Right lobe of liver (tissue), 6 donors: ENCODE data around the gene CSF3R. TPM values are rescaled to one million over a fixed set of nuclear protein-coding genes. Genes with fewer than 3 reads are reported as not detected.

Experiments used
- ATAC-seq, 4 donors: fragments of 200-7000 bp; cut with Tn5 transposase; one replicate each; pipeline ENCODE4 v1.9.1; 2020; ENCODE audit warnings: mild to moderate bottlenecking in 4 of 4, moderate library complexity in 4 of 4
- DNase-seq, 3 donors: peaks; one replicate each; pipeline ENCODE4 v3.0.0-alpha.2; 2020
- H3K27ac ChIP-seq, 3 donors: fragments of 200-600 bp; one replicate each; pipeline ENCODE4 v1.8.0; 2022
- H3K27me3 ChIP-seq, 2 donors: fragments of 200-600 bp; one replicate each; pipeline ENCODE4 v1.8.0; 2022
- H3K36me3 ChIP-seq, 4 donors: fragments of 200-600 bp; sonication (generic) in 1 of 4; one replicate each; pipeline versions ENCODE4 v1.5.1 to v1.8.0; 2017 to 2022; ENCODE audit warnings: control low read depth in 1 of 4
- H3K4me1 ChIP-seq, 4 donors: fragments of 200-600 bp; sonication (generic) in 1 of 4; one replicate each; pipeline versions ENCODE4 v1.5.1 to v1.8.0; 2017 to 2022; ENCODE audit warnings: control low read depth in 1 of 4
- H3K4me3 ChIP-seq, 3 donors: fragments of 200-600 bp; one replicate each; pipeline ENCODE4 v1.8.0; 2022
- H3K9me3 ChIP-seq, 4 donors: fragments of 200-600 bp; sonication (generic) in 1 of 4; one replicate each; pipeline versions ENCODE4 v1.5.1 to v1.8.0; 2017 to 2022; ENCODE audit warnings: control low read depth in 1 of 4
- POLR2A ChIP-seq: fragments of 450-650 bp; IDR thresholded peaks from one replicate; pipeline ENCODE4 v1.6.1; 2017; ENCODE audit warnings: antibody characterized with exemption, mild to moderate bottlenecking
- WGBS: methylation state at CpG from one replicate; pipeline ENCODE4 v1.1.6; 2018; ENCODE audit warnings: low coverage, low lambda C conversion rate; ENCODE audit not compliant: insufficient coverage; ENCODE audit errors: missing lambda C conversion rate; 5-methylcytosine and 5-hydroxymethylcytosine counted together
- intact Hi-C, 2 donors: fragments of 100-400 bp; cut with DNase I; formaldehyde crosslinking; loops; one replicate each; pipeline versions ENCODE4 v1.11.2 to v1.14.1; 2022
- total RNA-seq, 6 experiments: library from RNA; depleted of rRNA in 2 of 6; stranded (reverse); fragments of >200 nt in 2 of 6; fragmentation: NEBNext Ultra II Directional in 3 of 6; extraction: Animal tissue kit (Norgen Biotek cat#: 25700) in 3 of 6; gene quantifications; one replicate each; pipeline versions ENCODE4 v1.1.0 to v1.2.4, GENCODE V29; 2016 to 2023
- TF ChIP-seq, protein P1 (sequence below), 4 donors: fragments of 200-600 bp in 3 of 4; fragments of 450-650 bp in 1 of 4; IDR thresholded peaks; one replicate each; pipeline versions ENCODE4 v1.5.1 to v1.8.0; 2016 to 2022; ENCODE audit warnings: antibody characterized with exemption in 4 of 4, mild to moderate bottlenecking in 2 of 4
- donor health status: DM: no; HTN: yes; CAD: no.
- donor health status: DM: no; HTN: no; CAD: no.
- donor health status: DM: no; HTN: no; CAD: no.
- donor health status: DM: no; HTN: yes; CAD: no.
- donor health status: DM: no; HTN: yes; CAD: no.

Gene CSF3R
- total RNA-seq, 6 experiments from 2014 or later: 4.1 to 14.0 (median 9.5) TPM

DNA sequence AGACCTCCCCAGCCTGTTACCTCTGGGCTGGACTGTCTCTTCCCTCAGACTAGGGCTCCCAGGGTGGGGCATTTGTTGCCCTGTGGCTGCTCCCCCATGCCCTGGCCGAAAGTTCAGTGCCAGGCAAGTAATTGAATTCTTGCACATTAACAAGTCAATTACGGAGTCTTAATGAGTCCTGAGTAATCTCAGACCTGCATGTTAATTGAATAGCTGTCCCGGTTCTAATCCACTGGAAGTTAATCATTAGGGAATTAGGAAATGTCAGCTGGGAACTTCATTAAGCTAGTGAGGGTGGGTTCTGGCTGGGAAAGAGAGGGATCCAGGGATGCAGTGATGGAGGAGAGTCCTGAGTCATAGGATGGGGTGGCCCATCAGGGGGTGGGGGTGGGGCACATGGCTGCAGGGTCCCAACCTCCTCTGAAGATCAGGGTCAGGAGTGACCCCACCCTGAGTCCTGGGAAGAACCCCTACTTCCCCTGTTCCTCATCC lies 47.1 kb upstream of the CSF3R start:
- ATAC-seq: no peak
- H3K4me3 ChIP-seq: no peak overlapping the region
- peak in 1 of 3 donors; percentile 17 for DNase-seq
- WGBS: 0% methylated on average over 1 of the region's 3 CpGs
- H3K36me3 ChIP-seq: no peaks in the 10 kb centered on the region
- no peak for TF ChIP-seq POLR2A
- TF ChIP-seq, protein P1, sequence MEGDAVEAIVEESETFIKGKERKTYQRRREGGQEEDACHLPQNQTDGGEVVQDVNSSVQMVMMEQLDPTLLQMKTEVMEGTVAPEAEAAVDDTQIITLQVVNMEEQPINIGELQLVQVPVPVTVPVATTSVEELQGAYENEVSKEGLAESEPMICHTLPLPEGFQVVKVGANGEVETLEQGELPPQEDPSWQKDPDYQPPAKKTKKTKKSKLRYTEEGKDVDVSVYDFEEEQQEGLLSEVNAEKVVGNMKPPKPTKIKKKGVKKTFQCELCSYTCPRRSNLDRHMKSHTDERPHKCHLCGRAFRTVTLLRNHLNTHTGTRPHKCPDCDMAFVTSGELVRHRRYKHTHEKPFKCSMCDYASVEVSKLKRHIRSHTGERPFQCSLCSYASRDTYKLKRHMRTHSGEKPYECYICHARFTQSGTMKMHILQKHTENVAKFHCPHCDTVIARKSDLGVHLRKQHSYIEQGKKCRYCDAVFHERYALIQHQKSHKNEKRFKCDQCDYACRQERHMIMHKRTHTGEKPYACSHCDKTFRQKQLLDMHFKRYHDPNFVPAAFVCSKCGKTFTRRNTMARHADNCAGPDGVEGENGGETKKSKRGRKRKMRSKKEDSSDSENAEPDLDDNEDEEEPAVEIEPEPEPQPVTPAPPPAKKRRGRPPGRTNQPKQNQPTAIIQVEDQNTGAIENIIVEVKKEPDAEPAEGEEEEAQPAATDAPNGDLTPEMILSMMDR (IDR thresholded peaks at IDR 0.05): no peak
- H3K4me1 ChIP-seq: no peaks in the 10 kb centered on the region
- H3K27me3 ChIP-seq: no peaks in the 10 kb centered on the region
- intact Hi-C loops: no loop called here
- H3K9me3 ChIP-seq: no peaks in the 10 kb centered on the region
- no peak overlapping the region for H3K27ac ChIP-seq

DNA sequence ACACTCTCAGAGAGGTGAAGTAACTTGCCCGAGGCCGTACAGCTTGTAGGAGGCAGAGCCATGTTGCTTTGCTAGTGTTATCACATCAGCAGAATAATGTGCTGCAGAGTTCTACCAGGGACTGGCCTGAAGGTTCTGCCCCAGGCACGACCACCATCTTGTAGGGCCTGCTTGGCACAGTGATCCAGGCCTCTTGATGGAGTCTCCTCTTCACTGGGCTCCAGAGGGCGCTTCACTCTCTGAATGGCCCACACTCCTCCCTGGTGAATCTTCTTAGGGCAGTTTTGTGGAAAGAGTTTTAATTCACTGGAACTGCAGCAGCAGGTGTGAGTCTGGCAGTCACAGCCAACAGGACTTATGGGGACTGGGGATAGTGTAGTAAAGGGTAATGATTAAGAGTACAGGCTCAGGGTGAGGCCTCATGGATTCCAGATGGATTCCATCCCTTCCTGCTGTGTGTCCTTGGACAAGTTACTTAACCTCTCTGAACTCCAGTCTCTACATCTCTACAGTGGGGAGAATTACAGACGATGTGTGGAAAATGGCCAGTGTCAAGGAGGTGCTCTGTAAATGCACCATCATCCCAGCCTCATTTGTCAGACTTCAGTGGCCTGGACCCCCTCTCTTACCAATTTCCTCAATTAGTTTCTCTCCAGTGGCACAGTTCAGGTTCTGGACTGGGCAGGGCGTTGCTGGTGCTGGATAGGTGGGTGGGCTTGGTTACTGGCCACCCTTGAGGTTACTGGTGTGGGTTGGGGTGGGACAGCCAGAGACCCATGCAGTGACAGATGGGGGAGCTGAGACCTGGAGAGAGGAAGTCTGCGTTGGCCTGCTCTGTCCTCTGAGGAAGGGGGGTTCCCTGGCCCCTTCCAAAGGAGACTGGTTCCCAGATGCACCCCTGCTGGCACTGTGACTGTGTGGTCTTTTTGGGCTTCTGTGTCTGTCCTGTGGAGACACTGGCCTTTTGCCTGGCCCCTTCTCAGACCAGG lies 45.9 kb upstream of the CSF3R start:
- H3K4me1 ChIP-seq: no peaks in the 10 kb centered on the region
- no peak overlapping the region for H3K27ac ChIP-seq
- no peak for TF ChIP-seq POLR2A
- TF ChIP-seq, protein P1 (IDR thresholded peaks at IDR 0.05): no peak
- no peaks in the 10 kb centered on the region for H3K27me3 ChIP-seq
- intact Hi-C loops: no loop called here
- H3K4me3 ChIP-seq: no peak overlapping the region
- DNase-seq: peak in 1 of 3 donors; percentile 33
- H3K36me3 ChIP-seq: no peaks in the 10 kb centered on the region
- WGBS: 73% methylated on average over 6 of the region's 7 CpGs
- no peaks in the 10 kb centered on the region for H3K9me3 ChIP-seq
- ATAC-seq: peak in 1 of 4 donors; percentile 12

DNA sequence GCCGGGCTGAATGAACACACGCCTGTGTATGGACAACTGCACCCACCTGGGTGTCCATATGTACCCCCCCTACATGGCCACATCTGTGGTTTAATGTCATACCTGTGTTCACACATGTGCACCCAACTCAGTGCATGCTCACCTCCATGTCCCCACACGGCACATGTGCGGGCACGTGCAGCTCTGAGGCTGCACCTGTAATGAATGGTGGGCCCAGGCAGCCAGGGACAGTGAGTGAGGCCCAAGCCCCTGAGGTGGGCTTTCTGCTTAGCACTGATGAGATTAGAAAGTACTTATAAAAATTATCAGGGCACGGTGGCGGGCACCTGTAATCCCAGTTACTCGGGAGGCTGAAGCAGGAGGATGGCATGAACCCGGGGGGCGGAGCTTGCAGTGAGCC lies 42.5 kb upstream of the CSF3R start:
- intact Hi-C loops: no loop called here
- DNase-seq: peak in 1 of 3 donors; percentile 27
- no peaks in the 10 kb centered on the region for H3K27me3 ChIP-seq
- 87% methylated on average over 6 of the region's 10 CpGs for WGBS
- H3K36me3 ChIP-seq: no peaks in the 10 kb centered on the region
- no peaks in the 10 kb centered on the region for H3K4me1 ChIP-seq
- TF ChIP-seq, protein P1 (IDR thresholded peaks at IDR 0.05): no peak
- no peak for TF ChIP-seq POLR2A
- no peak overlapping the region for H3K4me3 ChIP-seq
- no peak overlapping the region for H3K27ac ChIP-seq
- ATAC-seq: no peak
- no peaks in the 10 kb centered on the region for H3K9me3 ChIP-seq

DNA sequence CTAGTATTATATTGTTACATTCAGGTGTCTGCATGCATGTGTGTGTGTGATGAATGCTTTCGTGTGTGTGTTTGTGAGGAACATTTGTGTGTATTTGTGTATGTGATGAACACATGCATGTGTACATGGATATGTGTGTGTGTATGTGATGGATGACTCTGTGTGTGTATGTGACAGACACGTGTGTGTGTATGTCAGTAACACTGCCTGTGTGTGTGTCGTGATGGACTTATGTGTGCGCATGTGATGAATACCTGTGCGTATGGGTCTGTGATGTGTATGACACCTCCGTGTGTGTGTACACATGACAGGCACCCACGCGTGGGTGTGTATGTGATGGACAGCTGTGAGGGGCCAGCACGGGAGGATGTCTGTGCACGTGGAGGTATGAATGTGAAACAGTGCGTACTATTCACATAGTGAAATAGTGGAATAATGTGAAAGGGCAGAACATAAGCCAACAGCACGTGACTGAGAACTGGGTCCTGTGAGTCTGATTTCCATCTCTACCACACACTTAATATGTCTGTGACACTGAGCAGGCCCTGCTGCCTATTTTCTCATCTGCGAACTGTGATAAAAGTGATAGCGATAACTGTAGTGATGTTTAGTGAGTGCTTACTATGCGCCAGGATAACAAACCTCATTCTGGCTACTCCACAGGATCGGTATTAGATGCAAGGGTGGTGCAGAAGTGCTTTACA lies 41.8 kb upstream of the CSF3R start:
- Histone ChIP-seq H3K9me3 (no peaks in the 10 kb centered on the region), H3K36me3 (no peaks in the 10 kb centered on the region), H3K4me3 (no peak overlapping the region), H3K27me3 (no peaks in the 10 kb centered on the region), H3K27ac (no peak overlapping the region), H3K4me1 (no peaks in the 10 kb centered on the region)
- DNase-seq (peak in 1 of 3 donors; percentile 25), ATAC-seq (no peak)
- 87% methylated on average over 13 of the region's 16 CpGs for WGBS
- TF ChIP-seq, protein P1 (IDR thresholded peaks at IDR 0.05): no peak
- TF ChIP-seq POLR2A: no peak
- intact Hi-C loops: no loop called here
